Activated CD8-positive, alpha-beta T cell treated with anti-CD3 and anti-CD28 coated beads, Interleukin-2, amount 10 ng/mL, durations not matched to agents 7 days and 5 days (primary cell): ENCODE results near the gene TMEM117. TPM values are rescaled to one million over a fixed set of nuclear protein-coding genes. Genes with fewer than 3 reads are reported as not detected.

Experiments
- ATAC-seq: fragments of 150-1000 bp; cut with Tn5 transposase; one replicate; pipeline ENCODE4 v1.10.0; 2021; ENCODE audit warnings: moderate library complexity
- CTCF ChIA-PET: fragments of 350-600 bp; sonication (Branson Sonifier 250); formaldehyde crosslinking; loops from one replicate; lab custom pipeline; 2021; ENCODE audit warnings: antibody characterized with exemption; lab: Charles Lee
- POLR2A ChIA-PET: fragments of 350-600 bp; sonication (Branson Sonifier 250); formaldehyde crosslinking; loops from one replicate; lab custom pipeline; 2021; ENCODE audit warnings: antibody characterized with exemption; lab: Charles Lee
- DNase-seq: peaks from one replicate; pipeline ENCODE4 v3.0.0-alpha.2; 2020
- H3K27ac Mint-ChIP-seq: one replicate; pipeline ENCODE4 v1.8.0; 2021; ENCODE audit warnings: mild to moderate bottlenecking, mixed read lengths
- H3K27me3 Mint-ChIP-seq: one replicate; pipeline ENCODE4 v1.8.0; 2021; ENCODE audit warnings: low read depth, mixed read lengths
- H3K36me3 Mint-ChIP-seq: one replicate; pipeline ENCODE4 v1.8.0; 2021; ENCODE audit warnings: low read depth, mixed read lengths
- H3K4me1 Mint-ChIP-seq: one replicate; pipeline ENCODE4 v1.8.0; 2021; ENCODE audit warnings: low read depth, mixed read lengths
- H3K4me3 Mint-ChIP-seq: one replicate; pipeline ENCODE4 v1.8.0; 2021; ENCODE audit warnings: mild to moderate bottlenecking, mixed read lengths
- H3K9me3 Mint-ChIP-seq: one replicate; pipeline ENCODE4 v1.8.0; 2022; ENCODE audit warnings: mixed read lengths; ENCODE audit not compliant: insufficient read depth
- total RNA-seq, 2 experiments: library from RNA; stranded (reverse); gene quantifications; one replicate each; pipeline ENCODE4 v1.2.3, GENCODE V29; 2021

TMEM117 gene
- total RNA-seq: under 1 TPM; 0.24 to 0.86 TPM

GRCh38 chr12:43835656-43836474 lies at the start of gene TMEM117:
TMEM117 (plus strand) TSS chr12:43836081.
- H3K27ac Mint-ChIP-seq: peak within 1 kb of the TSS; percentile 59
- H3K4me3 Mint-ChIP-seq: peak within 1 kb of the TSS; percentile 74
- no peaks in the 10 kb centered on the region for H3K36me3 Mint-ChIP-seq
- DNase-seq (peak; percentile 50), ATAC-seq (peak; percentile 84)
- POLR2A ChIA-PET: interaction anchor here (0.7 to 1.9 kb wide), 3 partner anchors 23 to 31 kb away, joined by 3 to 6 read pairs (median 3); partner anchors contain the start of gene TWF1
- no peaks in the 10 kb centered on the region for H3K9me3 Mint-ChIP-seq
- H3K4me1 Mint-ChIP-seq: peaks cover 22% of the 10 kb centered on the region
- H3K27me3 Mint-ChIP-seq: peaks cover 40% of the 10 kb centered on the region
- CTCF ChIA-PET: interaction anchor here (1.1 to 1.7 kb wide), 2 partner anchors 42 to 73 kb away, joined by 3 read pairs; no protein-coding TSS in a partner anchor

GRCh38 chr12:43786899-43787693 lies 48.8 kb upstream of the TMEM117 start:
- Mint-ChIP-seq H3K27ac (no peak overlapping the region), H3K4me3 (no peak overlapping the region), H3K9me3 (no peaks in the 10 kb centered on the region), H3K36me3 (peaks cover 32% of the 10 kb centered on the region), H3K27me3 (no peaks in the 10 kb centered on the region), H3K4me1 (no peaks in the 10 kb centered on the region)
- POLR2A ChIA-PET: interaction anchor here (1.0 kb wide), 1 partner anchor 19 kb away, joined by 8 read pairs; the partner anchor contains the start of gene TWF1
- ATAC-seq: no peak
- CTCF ChIA-PET: no interaction called here
- no peak for DNase-seq

GRCh38 chr12:43789941-43790340 lies 45.9 kb upstream of the TMEM117 start:
- DNase-seq (no peak), ATAC-seq (no peak)
- Mint-ChIP-seq H3K9me3 (no peaks in the 10 kb centered on the region), H3K27me3 (no peaks in the 10 kb centered on the region), H3K4me3 (no peak overlapping the region), H3K27ac (no peak overlapping the region), H3K36me3 (peaks cover 30% of the 10 kb centered on the region), H3K4me1 (no peaks in the 10 kb centered on the region)
- ChIA-PET POLR2A (no interaction called here), CTCF (no interaction called here)

- DNase-seq (no peak), ATAC-seq (no peak)
- POLR2A ChIA-PET: interaction anchor here (1.0 to 1.5 kb wide), 2 partner anchors 9 to 37 kb away, joined by 3 to 7 read pairs; no protein-coding TSS in a partner anchor
- Mint-ChIP-seq H3K4me1 (no peaks in the 10 kb centered on the region), H3K9me3 (no peaks in the 10 kb centered on the region), H3K36me3 (peaks cover 40% of the 10 kb centered on the region), H3K4me3 (no peak overlapping the region), H3K27me3 (no peaks in the 10 kb centered on the region), H3K27ac (no peak overlapping the region)
- CTCF ChIA-PET: interaction anchor here (1.6 to 1.7 kb wide), 2 partner anchors 9 to 12 kb away, joined by 4 to 5 read pairs; no protein-coding TSS in a partner anchor
Observed at GRCh38 chr12:43795716-43796280, 40.1 kb upstream of the TMEM117 start.

- H3K9me3 Mint-ChIP-seq: no peaks in the 10 kb centered on the region
- CTCF ChIA-PET: interaction anchor here (1.4 kb wide), 1 partner anchor 9 kb away, joined by 3 read pairs; the partner anchor contains the start of gene TWF1
- H3K36me3 Mint-ChIP-seq: peaks cover 42% of the 10 kb centered on the region
- DNase-seq (no peak), ATAC-seq (no peak)
- no peak overlapping the region for H3K27ac Mint-ChIP-seq
- H3K4me1 Mint-ChIP-seq: peaks cover 7% of the 10 kb centered on the region
- H3K27me3 Mint-ChIP-seq: no peaks in the 10 kb centered on the region
- POLR2A ChIA-PET: interaction anchor here (0.8 kb wide), 1 partner anchor 38 kb away, joined by 3 read pairs; no protein-coding TSS in a partner anchor
- H3K4me3 Mint-ChIP-seq: no peak overlapping the region
Observed at GRCh38 chr12:43797561-43798217, 38.2 kb upstream of the TMEM117 start.

- Mint-ChIP-seq H3K4me3 (peak overlapping the region; percentile 98), H3K4me1 (peaks cover 36% of the 10 kb centered on the region), H3K27me3 (no peaks in the 10 kb centered on the region), H3K36me3 (peaks cover 23% of the 10 kb centered on the region), H3K27ac (peak overlapping the region; percentile 100), H3K9me3 (no peaks in the 10 kb centered on the region)
- DNase-seq: peak; percentile 30
- ChIA-PET CTCF (interaction anchor here (0.7 to 3.7 kb wide), 8 partner anchors 7 to 76 kb away, joined by 3 to 28 read pairs (median 5); partner anchors contain the start of genes IRAK4 and PUS7L), POLR2A (interaction anchor here (0.7 to 3.9 kb wide), 18 partner anchors 9 to 77 kb away, joined by 3 to 42 read pairs (median 7); partner anchors contain the start of genes IRAK4, PUS7L and TMEM117)
- peak; percentile 28 for ATAC-seq
Observed at GRCh38 chr12:43805149-43805859, 30.6 kb upstream of the TMEM117 start.

- H3K27ac Mint-ChIP-seq: peak within 1 kb of the TSS; percentile 100
- peak; percentile 95 for ATAC-seq
- H3K27me3 Mint-ChIP-seq: no peaks in the 10 kb centered on the region
- no peaks in the 10 kb centered on the region for H3K9me3 Mint-ChIP-seq
- ChIA-PET POLR2A (interaction anchor here (0.5 to 3.9 kb wide), 22 partner anchors 10 to 76 kb away, joined by 3 to 42 read pairs (median 6); partner anchors contain the start of genes IRAK4, PUS7L and TMEM117), CTCF (interaction anchor here (0.6 to 3.7 kb wide), 10 partner anchors 8 to 76 kb away, joined by 3 to 28 read pairs (median 5); partner anchors contain the start of genes IRAK4 and PUS7L)
- DNase-seq: peak; percentile 90
- H3K36me3 Mint-ChIP-seq: peaks cover 16% of the 10 kb centered on the region
- H3K4me3 Mint-ChIP-seq: peak within 1 kb of the TSS; percentile 98
- H3K4me1 Mint-ChIP-seq: peaks cover 38% of the 10 kb centered on the region
Observed at GRCh38 chr12:43805860-43806736, 29.8 kb upstream of the TMEM117 start, which contains the start of gene TWF1. TWF1 (minus strand) TSS chr12:43806317; CDS start chr12:43806245, 72 bp downstream.

- Mint-ChIP-seq H3K9me3 (no peaks in the 10 kb centered on the region), H3K4me1 (peaks cover 40% of the 10 kb centered on the region), H3K27me3 (no peaks in the 10 kb centered on the region), H3K4me3 (peak overlapping the region; percentile 98), H3K36me3 (peaks cover 15% of the 10 kb centered on the region), H3K27ac (peak overlapping the region; percentile 100)
- DNase-seq: no peak
- no peak for ATAC-seq
- POLR2A ChIA-PET: interaction anchor here (0.9 to 3.9 kb wide), 17 partner anchors 9 to 75 kb away, joined by 3 to 42 read pairs (median 7); partner anchors contain the start of genes IRAK4, PUS7L and TMEM117
- CTCF ChIA-PET: interaction anchor here (0.6 to 3.7 kb wide), 9 partner anchors 9 to 75 kb away, joined by 3 to 28 read pairs (median 3); partner anchors contain the start of genes IRAK4 and PUS7L
Observed at GRCh38 chr12:43806737-43807072, 29.2 kb upstream of the TMEM117 start.

- ChIA-PET POLR2A (interaction anchor here (0.8 to 3.9 kb wide), 8 partner anchors 8 to 50 kb away, joined by 3 to 42 read pairs (median 4); partner anchors contain the start of genes IRAK4, PUS7L and TMEM117), CTCF (interaction anchor here (0.8 to 3.7 kb wide), 8 partner anchors 9 to 74 kb away, joined by 3 to 28 read pairs (median 4); partner anchors contain the start of genes IRAK4 and PUS7L)
- no peak for ATAC-seq
- no peaks in the 10 kb centered on the region for H3K9me3 Mint-ChIP-seq
- DNase-seq: no peak
- H3K4me3 Mint-ChIP-seq: peak overlapping the region; percentile 98
- peak overlapping the region; percentile 100 for H3K27ac Mint-ChIP-seq
- H3K36me3 Mint-ChIP-seq: peaks cover 11% of the 10 kb centered on the region
- peaks cover 36% of the 10 kb centered on the region for H3K4me1 Mint-ChIP-seq
- H3K27me3 Mint-ChIP-seq: no peaks in the 10 kb centered on the region
Observed at GRCh38 chr12:43807386-43807785, 28.5 kb upstream of the TMEM117 start.
